Uterus (tissue), 4 donors: ENCODE results near the gene SUGP1. TPM values are rescaled to one million over a fixed set of nuclear protein-coding genes. Genes with fewer than 3 reads are reported as not detected.

Source experiments
- DNase-seq, 2 donors: peaks; one replicate each; pipeline ENCODE4 v3.0.0-alpha.2; 2019 to 2020
- H3K27ac ChIP-seq, 2 donors: fragments of 200-600 bp; sonication (generic); 1 replicate in 1 of 2; 2 replicates in 1 of 2; pipeline ENCODE4 v1.5.1; 2016 to 2018
- H3K27me3 ChIP-seq, 2 donors: fragments of 200-600 bp; sonication (generic); one replicate each; pipeline ENCODE4 v1.5.1; 2018 to 2019; ENCODE audit warnings: control low read depth in 1 of 2
- H3K36me3 ChIP-seq, 2 donors: fragments of 200-600 bp; sonication (generic); one replicate each; pipeline ENCODE4 v1.5.1; 2019; ENCODE audit warnings: control low read depth in 1 of 2
- H3K4me1 ChIP-seq, 2 donors: fragments of 200-600 bp; sonication (generic); one replicate each; pipeline ENCODE4 v1.5.1; 2018 to 2019; ENCODE audit warnings: control low read depth in 1 of 2
- H3K4me3 ChIP-seq, 2 donors: fragments of 200-600 bp; sonication (generic); 1 replicate in 1 of 2; 2 replicates in 1 of 2; pipeline ENCODE4 v1.5.1; 2018 to 2019; ENCODE audit warnings: mild to moderate bottlenecking in 1 of 2
- H3K9me3 ChIP-seq, 2 donors: fragments of 200-600 bp; sonication (generic); one replicate each; pipeline ENCODE4 v1.5.1; 2019; ENCODE audit warnings: control low read depth in 1 of 2
- POLR2A ChIP-seq, 2 donors: fragments of 450-650 bp; IDR thresholded peaks; one replicate each; pipeline ENCODE4 v1.6.1; 2016; ENCODE audit warnings: antibody characterized with exemption in 2 of 2, mild to moderate bottlenecking in 1 of 2, moderate library complexity in 1 of 2
- intact Hi-C: fragments of 100-400 bp; cut with DNase I; formaldehyde crosslinking; loops from one replicate; pipeline ENCODE4 v1.15.1; 2023; ENCODE audit warnings: low total_unique reads
- total RNA-seq, 4 donors: library from RNA; depleted of rRNA in 3 of 4; stranded (reverse); fragments of >200 nt in 3 of 4; gene quantifications; one replicate each; pipeline versions ENCODE4 v1.1.0 to v1.2.4, GENCODE V29; 2014 to 2023
- TF ChIP-seq, protein P1 (sequence below), 4 experiments: fragments of 200-600 bp in 2 of 4; fragments of 450-650 bp in 2 of 4; sonication (generic) in 2 of 4; IDR thresholded peaks; one replicate each; pipeline ENCODE4 v1.5.1; 2016 to 2019; ENCODE audit warnings: antibody characterized with exemption in 4 of 4, mild to moderate bottlenecking in 2 of 4, moderate library complexity in 1 of 4
- donor health status: DM: yes; HTN: yes; CAD: no.

SUGP1 gene
- total RNA-seq, 4 donors from 2014 or later = 9.5 to 43.6 (median 14.0) TPM

DNA sequence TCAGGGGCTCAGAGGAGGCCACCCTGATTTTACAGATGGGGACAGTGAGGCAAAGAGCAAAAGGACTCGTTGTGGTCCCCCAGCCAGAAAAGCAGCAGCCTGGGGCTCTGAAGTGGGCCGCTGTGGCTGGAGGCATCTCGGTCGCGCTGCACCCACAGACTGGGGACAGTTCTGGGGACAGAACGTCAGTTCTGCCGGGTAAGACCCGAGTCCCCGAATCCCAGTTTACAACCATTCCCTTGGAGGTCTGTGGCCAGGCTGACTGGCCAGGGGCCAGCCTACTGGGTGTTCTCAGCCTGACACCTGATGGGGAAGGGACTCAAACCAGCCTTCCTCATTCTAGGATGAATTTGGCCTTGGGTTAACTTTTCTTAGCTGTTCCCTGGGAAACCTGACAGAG lies 14.1 kb downstream of the SUGP1 start:
- TF ChIP-seq POLR2A (IDR thresholded peaks at IDR 0.05) = no peak
- TF ChIP-seq, protein P1, sequence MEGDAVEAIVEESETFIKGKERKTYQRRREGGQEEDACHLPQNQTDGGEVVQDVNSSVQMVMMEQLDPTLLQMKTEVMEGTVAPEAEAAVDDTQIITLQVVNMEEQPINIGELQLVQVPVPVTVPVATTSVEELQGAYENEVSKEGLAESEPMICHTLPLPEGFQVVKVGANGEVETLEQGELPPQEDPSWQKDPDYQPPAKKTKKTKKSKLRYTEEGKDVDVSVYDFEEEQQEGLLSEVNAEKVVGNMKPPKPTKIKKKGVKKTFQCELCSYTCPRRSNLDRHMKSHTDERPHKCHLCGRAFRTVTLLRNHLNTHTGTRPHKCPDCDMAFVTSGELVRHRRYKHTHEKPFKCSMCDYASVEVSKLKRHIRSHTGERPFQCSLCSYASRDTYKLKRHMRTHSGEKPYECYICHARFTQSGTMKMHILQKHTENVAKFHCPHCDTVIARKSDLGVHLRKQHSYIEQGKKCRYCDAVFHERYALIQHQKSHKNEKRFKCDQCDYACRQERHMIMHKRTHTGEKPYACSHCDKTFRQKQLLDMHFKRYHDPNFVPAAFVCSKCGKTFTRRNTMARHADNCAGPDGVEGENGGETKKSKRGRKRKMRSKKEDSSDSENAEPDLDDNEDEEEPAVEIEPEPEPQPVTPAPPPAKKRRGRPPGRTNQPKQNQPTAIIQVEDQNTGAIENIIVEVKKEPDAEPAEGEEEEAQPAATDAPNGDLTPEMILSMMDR (IDR thresholded peaks at IDR 0.05) = no peak
- H3K36me3 ChIP-seq = no peaks in the 10 kb centered on the region
- H3K9me3 ChIP-seq = no peaks in the 10 kb centered on the region
- DNase-seq = no peak
- intact Hi-C loops = no loop called here
- H3K4me1 ChIP-seq = no peaks in the 10 kb centered on the region
- H3K4me3 ChIP-seq = no peak overlapping the region
- H3K27ac ChIP-seq = no peak overlapping the region
- no peaks in the 10 kb centered on the region for H3K27me3 ChIP-seq

GRCh38 chr19:19305696-19306095 lies 14.6 kb downstream of the SUGP1 start:
- no peaks in the 10 kb centered on the region for H3K36me3 ChIP-seq
- no peaks in the 10 kb centered on the region for H3K27me3 ChIP-seq
- H3K4me3 ChIP-seq = no peak overlapping the region
- no peak overlapping the region for H3K27ac ChIP-seq
- H3K4me1 ChIP-seq = no peaks in the 10 kb centered on the region
- H3K9me3 ChIP-seq = no peaks in the 10 kb centered on the region
- DNase-seq = no peak
- intact Hi-C loops = no loop called here
- no peak for TF ChIP-seq POLR2A (IDR thresholded peaks at IDR 0.05)
- TF ChIP-seq, protein P1 (IDR thresholded peaks at IDR 0.05) = no peak

DNA sequence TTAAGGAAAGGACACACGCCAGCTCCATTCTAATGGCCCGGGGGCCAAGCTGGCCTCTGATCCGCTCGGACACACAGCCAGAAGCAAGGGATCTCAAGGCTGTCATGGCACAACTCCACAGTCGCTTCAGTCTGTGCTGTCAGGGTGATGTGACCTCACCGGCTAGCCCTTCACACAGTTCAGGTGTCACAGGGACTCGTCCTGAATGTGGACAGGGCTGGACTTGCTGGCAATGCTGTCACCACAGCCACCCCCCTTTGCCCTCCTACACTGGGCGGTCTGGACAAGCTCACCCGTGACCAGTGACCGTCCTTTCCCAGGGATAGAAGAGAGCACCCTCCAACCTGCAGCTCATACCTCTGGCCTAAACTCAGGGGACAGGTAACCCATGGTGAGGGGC lies 15.2 kb downstream of the SUGP1 start:
- Histone ChIP-seq H3K9me3 (no peaks in the 10 kb centered on the region), H3K4me1 (no peaks in the 10 kb centered on the region), H3K36me3 (no peaks in the 10 kb centered on the region), H3K27me3 (no peaks in the 10 kb centered on the region), H3K4me3 (no peak overlapping the region), H3K27ac (no peak overlapping the region)
- intact Hi-C loops = no loop called here
- no peak for DNase-seq
- TF ChIP-seq, protein P1 (IDR thresholded peaks at IDR 0.05) = no peak
- TF ChIP-seq POLR2A (IDR thresholded peaks at IDR 0.05) = no peak

DNA sequence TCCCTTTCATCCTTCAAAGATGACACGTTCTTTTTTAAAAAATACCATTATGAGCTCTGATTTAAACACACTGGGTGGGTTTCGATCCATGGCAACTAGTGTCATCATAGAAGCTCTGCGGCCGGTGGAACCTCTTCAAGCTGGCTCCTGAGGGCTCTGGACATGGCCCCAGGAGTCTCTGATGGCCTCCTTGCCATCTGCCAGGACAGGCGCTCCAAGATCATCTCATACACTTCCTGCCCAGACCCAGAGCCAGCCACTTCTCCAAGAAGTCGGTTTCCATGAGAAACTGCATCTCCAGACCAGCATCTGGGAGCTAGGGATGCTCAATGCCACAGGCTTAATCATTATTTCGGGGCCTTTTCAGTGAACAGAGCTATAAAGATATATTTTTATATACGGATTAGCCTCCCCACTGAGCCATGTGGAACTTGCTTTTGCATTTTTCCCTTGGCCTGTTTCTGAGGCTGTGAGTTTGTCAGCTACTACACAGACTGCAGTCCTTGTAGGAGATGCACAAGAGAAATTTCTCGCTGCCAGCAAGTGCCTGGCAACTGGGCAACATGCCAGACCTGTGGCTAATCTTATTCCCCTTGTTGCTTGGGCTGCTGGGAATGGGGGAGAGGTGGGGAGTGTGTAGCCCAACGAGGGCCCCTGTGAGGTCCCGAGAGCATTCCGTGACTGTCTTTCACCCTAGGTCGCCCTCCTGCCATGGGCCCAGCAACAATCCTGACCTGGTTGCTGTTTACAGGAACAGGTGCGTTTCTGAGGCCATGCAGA lies 15.9 kb downstream of the SUGP1 start:
- Histone ChIP-seq H3K9me3 (no peaks in the 10 kb centered on the region), H3K36me3 (no peaks in the 10 kb centered on the region), H3K4me1 (no peaks in the 10 kb centered on the region), H3K4me3 (no peak overlapping the region), H3K27me3 (no peaks in the 10 kb centered on the region), H3K27ac (no peak overlapping the region)
- DNase-seq = no peak
- intact Hi-C loops = no loop called here
- TF ChIP-seq, protein P1 (IDR thresholded peaks at IDR 0.05) = no peak
- no peak for TF ChIP-seq POLR2A (IDR thresholded peaks at IDR 0.05)

GRCh38 chr19:19303411-19303810 lies 16.9 kb downstream of the SUGP1 start:
- TF ChIP-seq, protein P1 (IDR thresholded peaks at IDR 0.05) = no peak
- TF ChIP-seq POLR2A (IDR thresholded peaks at IDR 0.05) = no peak
- H3K36me3 ChIP-seq = no peaks in the 10 kb centered on the region
- DNase-seq = no peak

More at GRCh38 chr19:19303411-19303810, 16.9 kb downstream of the SUGP1 start:
- no peak overlapping the region for H3K4me3 ChIP-seq
- no peaks in the 10 kb centered on the region for H3K4me1 ChIP-seq
- H3K27me3 ChIP-seq = no peaks in the 10 kb centered on the region
- no peak overlapping the region for H3K27ac ChIP-seq
- intact Hi-C loops = no loop called here
- H3K9me3 ChIP-seq = no peaks in the 10 kb centered on the region
